ENCODE data around the gene ST3GAL3. TPM values are rescaled to one million over a fixed set of nuclear protein-coding genes. Genes with fewer than 3 reads are reported as not detected.

ST3GAL3 gene
- total and polyA plus RNA-seq, 11 donors = 14.4 to 31.7 (median 26.3) TPM

- no peak overlapping the region for H3K4me3 ChIP-seq
- H3K36me3 ChIP-seq = peaks cover 0 to 42% (median 18%) of the 10 kb centered on the region in 9 donors
- no peak overlapping the region for H3K27ac ChIP-seq
- no peak for TF ChIP-seq POLR2A (IDR thresholded peaks at IDR 0.05)
- no peak for TF ChIP-seq CTCF (IDR thresholded peaks at IDR 0.05)
- intact Hi-C loops (cut with DNase I) = no loop called here
- ATAC-seq = no peak
- H3K9me3 ChIP-seq = no peaks in the 10 kb centered on the region
- no peak for DNase-seq
- no peaks in the 10 kb centered on the region for H3K27me3 ChIP-seq
- WGBS, 4 donors = 90 to 96% (median 92%) methylated on average over 4 of the region's 4 CpGs
- peaks cover 0 to 3% (median 0%) of the 10 kb centered on the region in 12 donors for H3K4me1 ChIP-seq
Observed at GRCh38 chr1:43742026-43742425, 34.7 kb downstream of the ST3GAL3 start.

DNA sequence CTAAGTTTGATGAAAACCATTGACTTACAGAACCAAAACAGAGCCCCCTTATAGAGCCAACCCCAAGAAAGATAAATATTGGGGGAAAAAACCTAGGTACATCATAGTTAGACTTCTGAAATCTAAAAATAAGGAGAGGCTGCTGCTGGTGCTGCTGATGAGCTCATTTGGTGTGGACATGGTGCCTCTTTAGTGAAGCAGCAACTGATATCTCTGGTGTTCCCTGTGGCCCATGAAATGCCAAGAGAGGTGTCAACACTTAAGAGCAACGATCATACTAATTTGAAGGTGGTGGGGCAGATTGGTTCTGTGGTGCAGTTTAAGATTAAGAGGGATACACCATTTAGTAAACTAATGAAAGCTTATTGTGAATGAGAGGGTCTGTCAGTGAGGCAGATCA is 35.9 kb downstream of the ST3GAL3 start:
- H3K27me3 ChIP-seq = no peaks in the 10 kb centered on the region
- H3K27ac ChIP-seq = no peak overlapping the region
- intact Hi-C loops (cut with DNase I) = no loop called here
- WGBS, 4 donors = 39 to 60% (median 47%) methylated on average over 1 of the region's 1 CpG
- H3K9me3 ChIP-seq = no peaks in the 10 kb centered on the region
- DNase-seq = peak in 2 of 5 donors; percentile 28 to 40
- peaks cover 0 to 3% (median 0%) of the 10 kb centered on the region in 12 donors for H3K4me1 ChIP-seq
- H3K4me3 ChIP-seq = no peak overlapping the region
- peaks cover 0 to 30% (median 6%) of the 10 kb centered on the region in 9 donors for H3K36me3 ChIP-seq
- TF ChIP-seq POLR2A (IDR thresholded peaks at IDR 0.05) (no peak), CTCF (IDR thresholded peaks at IDR 0.05) (no peak)
- ATAC-seq = peak; percentile 55 to 82 (median 76)

DNA sequence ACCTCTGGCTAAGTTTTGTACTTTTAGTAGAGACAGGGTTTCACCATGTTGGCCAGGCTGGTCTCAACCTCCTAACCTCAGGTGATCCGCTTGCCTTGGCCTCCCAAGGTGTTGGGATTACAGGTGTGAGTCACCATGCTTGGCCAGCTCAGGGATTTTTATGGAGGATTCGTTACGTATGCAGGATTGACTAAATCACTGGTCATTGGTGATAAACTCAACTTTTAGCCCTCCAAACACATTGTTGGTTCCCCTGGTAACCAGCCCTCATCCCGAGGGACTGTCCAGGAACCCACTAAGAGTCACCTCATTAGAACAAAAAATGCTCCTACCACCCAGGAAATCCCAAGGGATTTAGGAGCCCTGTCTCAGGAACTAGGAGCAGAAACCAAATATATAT is 40.4 kb downstream of the ST3GAL3 start:
- DNase-seq (no peak), ATAC-seq (no peak)
- intact Hi-C loops (cut with DNase I) = no loop called here
- peaks cover 0 to 3% (median 0%) of the 10 kb centered on the region in 12 donors for H3K4me1 ChIP-seq
- H3K27ac ChIP-seq = no peak overlapping the region
- H3K9me3 ChIP-seq = no peaks in the 10 kb centered on the region
- H3K36me3 ChIP-seq = peaks cover 0 to 4% (median 0%) of the 10 kb centered on the region in 9 donors
- H3K27me3 ChIP-seq = no peaks in the 10 kb centered on the region
- no peak overlapping the region for H3K4me3 ChIP-seq
- 96 to 98% (median 97%) methylated on average over 4 of the region's 4 CpGs for WGBS, 4 donors
- no peak for TF ChIP-seq POLR2A (IDR thresholded peaks at IDR 0.05)
- no peak for TF ChIP-seq CTCF (IDR thresholded peaks at IDR 0.05)

GRCh38 chr1:43750083-43750482 is 42.7 kb downstream of the ST3GAL3 start:
- Histone ChIP-seq H3K9me3 (no peaks in the 10 kb centered on the region), H3K27ac (no peak overlapping the region), H3K36me3 (peaks cover 0 to 3% (median 0%) of the 10 kb centered on the region in 9 donors), H3K4me3 (no peak overlapping the region), H3K4me1 (no peaks in the 10 kb centered on the region), H3K27me3 (no peaks in the 10 kb centered on the region)
- no peak for ATAC-seq
- DNase-seq = no peak
- intact Hi-C loops (cut with DNase I) = no loop called here
- WGBS, 4 donors = 82 to 100% (median 91%) methylated on average over 1 of the region's 1 CpG
- no peak for TF ChIP-seq POLR2A (IDR thresholded peaks at IDR 0.05)
- TF ChIP-seq CTCF (IDR thresholded peaks at IDR 0.05) = no peak
